ENCODE measurements around the gene COPA. TPM values are rescaled to one million over a fixed set of nuclear protein-coding genes. Genes with fewer than 3 reads are reported as not detected.
A peak's percentile ranks its signal among the peaks of the same experiment; 100 is the strongest.

Gene COPA
- total and polyA plus RNA-seq, 10 of the 15 experiments (the other 5 are each of a cell fraction or from before 2014, with no cell fraction given) = 53.7 to 180 (median 123) TPM

DNA sequence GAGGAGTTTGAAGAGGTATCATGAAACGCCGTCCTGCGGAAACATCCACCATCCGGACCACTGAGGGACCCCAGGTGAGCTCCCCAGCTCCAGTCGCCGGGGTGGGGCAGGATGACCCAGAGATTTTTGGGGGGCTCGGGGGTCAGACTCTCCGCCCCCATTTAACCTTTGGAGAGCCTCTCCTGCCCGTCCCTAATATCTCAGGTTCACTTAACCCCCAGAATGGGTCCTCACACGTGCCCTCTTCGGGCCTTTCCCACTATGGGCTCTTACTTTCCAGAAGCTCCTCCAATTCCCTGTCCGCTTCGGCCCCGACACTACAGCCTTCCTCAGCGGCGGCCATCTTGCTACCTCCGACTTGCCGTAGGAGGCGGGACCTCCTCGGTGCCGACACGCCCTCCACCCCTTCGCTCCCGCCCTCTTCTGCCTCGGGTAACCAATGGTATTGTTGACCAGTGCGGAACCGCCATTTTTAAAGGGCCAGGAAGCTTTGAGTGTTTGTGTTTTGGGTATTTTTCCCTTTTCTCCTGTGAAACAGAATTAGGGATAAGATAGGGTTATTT is 58.2 kb downstream of the COPA start, which contains the start of gene PEX19 (continued):
- TF ChIP-seq, protein P1, sequence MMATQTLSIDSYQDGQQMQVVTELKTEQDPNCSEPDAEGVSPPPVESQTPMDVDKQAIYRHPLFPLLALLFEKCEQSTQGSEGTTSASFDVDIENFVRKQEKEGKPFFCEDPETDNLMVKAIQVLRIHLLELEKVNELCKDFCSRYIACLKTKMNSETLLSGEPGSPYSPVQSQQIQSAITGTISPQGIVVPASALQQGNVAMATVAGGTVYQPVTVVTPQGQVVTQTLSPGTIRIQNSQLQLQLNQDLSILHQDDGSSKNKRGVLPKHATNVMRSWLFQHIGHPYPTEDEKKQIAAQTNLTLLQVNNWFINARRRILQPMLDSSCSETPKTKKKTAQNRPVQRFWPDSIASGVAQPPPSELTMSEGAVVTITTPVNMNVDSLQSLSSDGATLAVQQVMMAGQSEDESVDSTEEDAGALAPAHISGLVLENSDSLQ (IDR thresholded peaks at IDR 0.05) = peak; percentile 51; the same call in 1 of the 2 replicates
- TF ChIP-seq NBN (IDR thresholded peaks at IDR 0.05) (peak; percentile 65; the same call in 1 of the 2 replicates), GABPA (IDR thresholded peaks at IDR 0.05; ENCODE audit: low read depth) (no peak), SPI1 (IDR thresholded peaks at IDR 0.05; ENCODE audit: borderline replicate concordance, insufficient read depth, low read depth, low read length) (no peak), CHD2 (IDR thresholded peaks at IDR 0.05; ENCODE audit: borderline replicate concordance, low read depth, low read length) (peak; percentile 56; the same call in 1 of the 2 replicates), ZZZ3 (IDR thresholded peaks at IDR 0.05; ENCODE audit: control insufficient read depth, insufficient read length, low read depth) (no peak), POU2F2 (IDR thresholded peaks at IDR 0.05; ENCODE audit: borderline replicate concordance, low read depth, low read length) (no peak; the same call in 2 of the 3 replicates), FOS (IDR thresholded peaks at IDR 0.05; ENCODE audit: borderline replicate concordance, extremely low read depth, insufficient read length) (no peak), NR2C1 (IDR thresholded peaks at IDR 0.05) (peak; percentile 70), SREBF1 (IDR thresholded peaks at IDR 0.05; ENCODE audit: low read length) (0 out of 2 replicates have a peak, but pooled peaks have one; percentile 17), ESRRA (IDR thresholded peaks at IDR 0.05; ENCODE audit: low read length) (no peak), RAD21 (IDR thresholded peaks at IDR 0.05; ENCODE audit: insufficient read depth, low read depth, low read length) (no peak), HDAC2 (IDR thresholded peaks at IDR 0.05) (no peak), ZBED1 (IDR thresholded peaks at IDR 0.05; ENCODE audit: borderline replicate concordance) (no peak)
- TF ChIP-seq, protein P2, sequence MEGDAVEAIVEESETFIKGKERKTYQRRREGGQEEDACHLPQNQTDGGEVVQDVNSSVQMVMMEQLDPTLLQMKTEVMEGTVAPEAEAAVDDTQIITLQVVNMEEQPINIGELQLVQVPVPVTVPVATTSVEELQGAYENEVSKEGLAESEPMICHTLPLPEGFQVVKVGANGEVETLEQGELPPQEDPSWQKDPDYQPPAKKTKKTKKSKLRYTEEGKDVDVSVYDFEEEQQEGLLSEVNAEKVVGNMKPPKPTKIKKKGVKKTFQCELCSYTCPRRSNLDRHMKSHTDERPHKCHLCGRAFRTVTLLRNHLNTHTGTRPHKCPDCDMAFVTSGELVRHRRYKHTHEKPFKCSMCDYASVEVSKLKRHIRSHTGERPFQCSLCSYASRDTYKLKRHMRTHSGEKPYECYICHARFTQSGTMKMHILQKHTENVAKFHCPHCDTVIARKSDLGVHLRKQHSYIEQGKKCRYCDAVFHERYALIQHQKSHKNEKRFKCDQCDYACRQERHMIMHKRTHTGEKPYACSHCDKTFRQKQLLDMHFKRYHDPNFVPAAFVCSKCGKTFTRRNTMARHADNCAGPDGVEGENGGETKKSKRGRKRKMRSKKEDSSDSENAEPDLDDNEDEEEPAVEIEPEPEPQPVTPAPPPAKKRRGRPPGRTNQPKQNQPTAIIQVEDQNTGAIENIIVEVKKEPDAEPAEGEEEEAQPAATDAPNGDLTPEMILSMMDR (IDR thresholded peaks at IDR 0.05 in 2 of 3, conservative IDR thresholded peaks at IDR 0.05 in 1 of 3; ENCODE audit: control insufficient read depth in 2 of 3, extremely low read depth in 1 of 3, insufficient read depth in 1 of 3, low read depth in 3 of 3, low read length in 3 of 3) = no peak
- TF ChIP-seq, protein P3, sequence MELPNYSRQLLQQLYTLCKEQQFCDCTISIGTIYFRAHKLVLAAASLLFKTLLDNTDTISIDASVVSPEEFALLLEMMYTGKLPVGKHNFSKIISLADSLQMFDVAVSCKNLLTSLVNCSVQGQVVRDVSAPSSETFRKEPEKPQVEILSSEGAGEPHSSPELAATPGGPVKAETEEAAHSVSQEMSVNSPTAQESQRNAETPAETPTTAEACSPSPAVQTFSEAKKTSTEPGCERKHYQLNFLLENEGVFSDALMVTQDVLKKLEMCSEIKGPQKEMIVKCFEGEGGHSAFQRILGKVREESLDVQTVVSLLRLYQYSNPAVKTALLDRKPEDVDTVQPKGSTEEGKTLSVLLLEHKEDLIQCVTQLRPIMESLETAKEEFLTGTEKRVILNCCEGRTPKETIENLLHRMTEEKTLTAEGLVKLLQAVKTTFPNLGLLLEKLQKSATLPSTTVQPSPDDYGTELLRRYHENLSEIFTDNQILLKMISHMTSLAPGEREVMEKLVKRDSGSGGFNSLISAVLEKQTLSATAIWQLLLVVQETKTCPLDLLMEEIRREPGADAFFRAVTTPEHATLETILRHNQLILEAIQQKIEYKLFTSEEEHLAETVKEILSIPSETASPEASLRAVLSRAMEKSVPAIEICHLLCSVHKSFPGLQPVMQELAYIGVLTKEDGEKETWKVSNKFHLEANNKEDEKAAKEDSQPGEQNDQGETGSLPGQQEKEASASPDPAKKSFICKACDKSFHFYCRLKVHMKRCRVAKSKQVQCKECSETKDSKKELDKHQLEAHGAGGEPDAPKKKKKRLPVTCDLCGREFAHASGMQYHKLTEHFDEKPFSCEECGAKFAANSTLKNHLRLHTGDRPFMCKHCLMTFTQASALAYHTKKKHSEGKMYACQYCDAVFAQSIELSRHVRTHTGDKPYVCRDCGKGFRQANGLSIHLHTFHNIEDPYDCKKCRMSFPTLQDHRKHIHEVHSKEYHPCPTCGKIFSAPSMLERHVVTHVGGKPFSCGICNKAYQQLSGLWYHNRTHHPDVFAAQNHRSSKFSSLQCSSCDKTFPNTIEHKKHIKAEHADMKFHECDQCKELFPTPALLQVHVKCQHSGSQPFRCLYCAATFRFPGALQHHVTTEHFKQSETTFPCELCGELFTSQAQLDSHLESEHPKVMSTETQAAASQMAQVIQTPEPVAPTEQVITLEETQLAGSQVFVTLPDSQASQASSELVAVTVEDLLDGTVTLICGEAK (IDR thresholded peaks at IDR 0.05; ENCODE audit: borderline replicate concordance) = no peak; the same call in none of the 2 replicates
- TF ChIP-seq, protein P4, sequence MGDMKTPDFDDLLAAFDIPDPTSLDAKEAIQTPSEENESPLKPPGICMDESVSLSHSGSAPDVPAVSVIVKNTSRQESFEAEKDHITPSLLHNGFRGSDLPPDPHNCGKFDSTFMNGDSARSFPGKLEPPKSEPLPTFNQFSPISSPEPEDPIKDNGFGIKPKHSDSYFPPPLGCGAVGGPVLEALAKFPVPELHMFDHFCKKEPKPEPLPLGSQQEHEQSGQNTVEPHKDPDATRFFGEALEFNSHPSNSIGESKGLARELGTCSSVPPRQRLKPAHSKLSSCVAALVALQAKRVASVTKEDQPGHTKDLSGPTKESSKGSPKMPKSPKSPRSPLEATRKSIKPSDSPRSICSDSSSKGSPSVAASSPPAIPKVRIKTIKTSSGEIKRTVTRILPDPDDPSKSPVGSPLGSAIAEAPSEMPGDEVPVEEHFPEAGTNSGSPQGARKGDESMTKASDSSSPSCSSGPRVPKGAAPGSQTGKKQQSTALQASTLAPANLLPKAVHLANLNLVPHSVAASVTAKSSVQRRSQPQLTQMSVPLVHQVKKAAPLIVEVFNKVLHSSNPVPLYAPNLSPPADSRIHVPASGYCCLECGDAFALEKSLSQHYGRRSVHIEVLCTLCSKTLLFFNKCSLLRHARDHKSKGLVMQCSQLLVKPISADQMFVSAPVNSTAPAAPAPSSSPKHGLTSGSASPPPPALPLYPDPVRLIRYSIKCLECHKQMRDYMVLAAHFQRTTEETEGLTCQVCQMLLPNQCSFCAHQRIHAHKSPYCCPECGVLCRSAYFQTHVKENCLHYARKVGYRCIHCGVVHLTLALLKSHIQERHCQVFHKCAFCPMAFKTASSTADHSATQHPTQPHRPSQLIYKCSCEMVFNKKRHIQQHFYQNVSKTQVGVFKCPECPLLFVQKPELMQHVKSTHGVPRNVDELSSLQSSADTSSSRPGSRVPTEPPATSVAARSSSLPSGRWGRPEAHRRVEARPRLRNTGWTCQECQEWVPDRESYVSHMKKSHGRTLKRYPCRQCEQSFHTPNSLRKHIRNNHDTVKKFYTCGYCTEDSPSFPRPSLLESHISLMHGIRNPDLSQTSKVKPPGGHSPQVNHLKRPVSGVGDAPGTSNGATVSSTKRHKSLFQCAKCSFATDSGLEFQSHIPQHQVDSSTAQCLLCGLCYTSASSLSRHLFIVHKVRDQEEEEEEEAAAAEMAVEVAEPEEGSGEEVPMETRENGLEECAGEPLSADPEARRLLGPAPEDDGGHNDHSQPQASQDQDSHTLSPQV (IDR thresholded peaks at IDR 0.05) = no peak
- TF ChIP-seq, protein P5, sequence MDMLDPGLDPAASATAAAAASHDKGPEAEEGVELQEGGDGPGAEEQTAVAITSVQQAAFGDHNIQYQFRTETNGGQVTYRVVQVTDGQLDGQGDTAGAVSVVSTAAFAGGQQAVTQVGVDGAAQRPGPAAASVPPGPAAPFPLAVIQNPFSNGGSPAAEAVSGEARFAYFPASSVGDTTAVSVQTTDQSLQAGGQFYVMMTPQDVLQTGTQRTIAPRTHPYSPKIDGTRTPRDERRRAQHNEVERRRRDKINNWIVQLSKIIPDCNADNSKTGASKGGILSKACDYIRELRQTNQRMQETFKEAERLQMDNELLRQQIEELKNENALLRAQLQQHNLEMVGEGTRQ (IDR thresholded peaks at IDR 0.05; ENCODE audit: borderline replicate concordance, low read depth, low read length) = no peak

Measured in GM12878 (cell line).